WTC11 (cell line): ENCODE measurements around the gene TBCEL.

Experiments used
- TF ChIP-seq, protein P1 (sequence below): sonication (generic); formaldehyde crosslinking; IDR thresholded peaks from 2 replicates; pipeline ENCODE4 v1.8.0; 2022; ENCODE audit warnings: mild to moderate bottlenecking, missing genetic modification reagents
- TF ChIP-seq, protein P2 (sequence below): fragments of 200-600 bp; IDR thresholded peaks from 2 replicates; pipeline ENCODE4 v1.8.0; 2022; ENCODE audit warnings: antibody characterized with exemption

DNA sequence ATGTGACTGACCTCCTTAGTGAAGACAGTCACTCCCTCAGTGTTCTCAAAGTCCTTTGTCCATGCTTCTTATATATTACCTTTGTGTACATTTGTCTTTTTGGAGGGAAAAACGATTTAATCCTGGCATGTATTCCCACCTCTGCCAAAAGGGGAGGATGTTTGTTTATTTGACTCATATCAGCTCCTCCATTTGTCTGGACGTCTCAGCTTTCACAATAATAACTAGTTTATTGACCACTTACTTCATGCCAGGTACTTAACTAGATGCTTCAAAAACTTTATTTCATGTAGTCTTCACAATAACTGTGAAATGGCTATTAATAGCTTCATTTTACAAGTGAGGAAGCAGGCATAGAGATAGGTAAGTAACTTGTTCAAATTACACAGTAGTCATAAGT is 5.3 kb downstream of the TBCEL start:
- TF ChIP-seq, protein P1, sequence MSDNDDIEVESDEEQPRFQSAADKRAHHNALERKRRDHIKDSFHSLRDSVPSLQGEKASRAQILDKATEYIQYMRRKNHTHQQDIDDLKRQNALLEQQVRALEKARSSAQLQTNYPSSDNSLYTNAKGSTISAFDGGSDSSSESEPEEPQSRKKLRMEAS (CRISPR knock-in tag) = no peak
- TF ChIP-seq, protein P2, sequence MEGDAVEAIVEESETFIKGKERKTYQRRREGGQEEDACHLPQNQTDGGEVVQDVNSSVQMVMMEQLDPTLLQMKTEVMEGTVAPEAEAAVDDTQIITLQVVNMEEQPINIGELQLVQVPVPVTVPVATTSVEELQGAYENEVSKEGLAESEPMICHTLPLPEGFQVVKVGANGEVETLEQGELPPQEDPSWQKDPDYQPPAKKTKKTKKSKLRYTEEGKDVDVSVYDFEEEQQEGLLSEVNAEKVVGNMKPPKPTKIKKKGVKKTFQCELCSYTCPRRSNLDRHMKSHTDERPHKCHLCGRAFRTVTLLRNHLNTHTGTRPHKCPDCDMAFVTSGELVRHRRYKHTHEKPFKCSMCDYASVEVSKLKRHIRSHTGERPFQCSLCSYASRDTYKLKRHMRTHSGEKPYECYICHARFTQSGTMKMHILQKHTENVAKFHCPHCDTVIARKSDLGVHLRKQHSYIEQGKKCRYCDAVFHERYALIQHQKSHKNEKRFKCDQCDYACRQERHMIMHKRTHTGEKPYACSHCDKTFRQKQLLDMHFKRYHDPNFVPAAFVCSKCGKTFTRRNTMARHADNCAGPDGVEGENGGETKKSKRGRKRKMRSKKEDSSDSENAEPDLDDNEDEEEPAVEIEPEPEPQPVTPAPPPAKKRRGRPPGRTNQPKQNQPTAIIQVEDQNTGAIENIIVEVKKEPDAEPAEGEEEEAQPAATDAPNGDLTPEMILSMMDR = no peak
